Activated T-cell treated with anti-CD3 and anti-CD28 coated beads, Interleukin-2, amount 50 U/mL, for 24 hours (primary cell): ENCODE data around the gene TRIM46.
"Not testable (repeated sequence)": the region's sequence is repeated elsewhere in the genome, so short reads cannot be mapped to it uniquely, and the experiment has no call there.

Experiments used
- DNase-seq: peaks from one replicate; pipeline ENCODE4 v3.0.0-alpha.2; 2020
- H3K27ac Mint-ChIP-seq: 2 replicates; pipeline ENCODE4 v1.8.0; 2020; ENCODE audit warnings: mild to moderate bottlenecking, mixed read lengths
- H3K27me3 Mint-ChIP-seq: 2 replicates; pipeline ENCODE4 v1.8.0; 2020; ENCODE audit warnings: mixed read lengths
- H3K36me3 Mint-ChIP-seq: 2 replicates; pipeline ENCODE4 v1.8.0; 2020; ENCODE audit warnings: low read depth, mixed read lengths
- H3K4me1 Mint-ChIP-seq: 2 replicates; pipeline ENCODE4 v1.8.0; 2020; ENCODE audit warnings: low read depth, mixed read lengths
- H3K4me3 Mint-ChIP-seq: 2 replicates; pipeline ENCODE4 v1.8.0; 2020; ENCODE audit warnings: mild to moderate bottlenecking, moderate library complexity, mixed read lengths
- H3K9me3 Mint-ChIP-seq: 2 replicates; pipeline ENCODE4 v1.8.0; 2020; ENCODE audit warnings: mixed read lengths

The TRIM46 gene

GRCh38 chr1:155163785-155164184 lies 9.9 kb upstream of the TRIM46 start:
- not testable (repeated sequence) for H3K9me3 Mint-ChIP-seq, H3K27ac Mint-ChIP-seq, H3K27me3 Mint-ChIP-seq, H3K36me3 Mint-ChIP-seq, DNase-seq, H3K4me3 Mint-ChIP-seq
- peaks cover 12% of the 10 kb centered on the region for H3K4me1 Mint-ChIP-seq

GRCh38 chr1:155164625-155165024 lies 9.0 kb upstream of the TRIM46 start:
- H3K27me3 Mint-ChIP-seq, H3K9me3 Mint-ChIP-seq, DNase-seq, H3K27ac Mint-ChIP-seq, H3K4me3 Mint-ChIP-seq: not testable (repeated sequence)
- Mint-ChIP-seq H3K36me3 (peaks cover 16% of the 10 kb centered on the region), H3K4me1 (peaks cover 16% of the 10 kb centered on the region)

- DNase-seq = no peak
- peaks cover 19% of the 10 kb centered on the region for H3K4me1 Mint-ChIP-seq
- no peak overlapping the region for H3K4me3 Mint-ChIP-seq
- H3K36me3 Mint-ChIP-seq = peaks cover 25% of the 10 kb centered on the region
- H3K27ac Mint-ChIP-seq = no peak overlapping the region
- H3K27me3 Mint-ChIP-seq = no peaks in the 10 kb centered on the region
- H3K9me3 Mint-ChIP-seq = no peaks in the 10 kb centered on the region
These were observed 7.6 kb upstream of the TRIM46 start for GRCh38 chr1:155166051-155166470.

- Mint-ChIP-seq H3K4me1 (peaks cover 24% of the 10 kb centered on the region), H3K27me3 (no peaks in the 10 kb centered on the region), H3K9me3 (no peaks in the 10 kb centered on the region), H3K36me3 (peaks cover 31% of the 10 kb centered on the region), H3K27ac (no peak overlapping the region), H3K4me3 (peak overlapping the region; percentile 12)
- DNase-seq = no peak
These were observed 7.0 kb upstream of the TRIM46 start for GRCh38 chr1:155166471-155167165.

- Mint-ChIP-seq H3K27ac (peak overlapping the region; percentile 71), H3K4me1 (peaks cover 32% of the 10 kb centered on the region), H3K9me3 (no peaks in the 10 kb centered on the region), H3K36me3 (peaks cover 39% of the 10 kb centered on the region), H3K27me3 (no peaks in the 10 kb centered on the region), H3K4me3 (peak overlapping the region; percentile 53)
- DNase-seq = peak; percentile 89
These were observed 6.2 kb upstream of the TRIM46 start for GRCh38 chr1:155167166-155168104.

GRCh38 chr1:155168105-155168445 lies 5.6 kb upstream of the TRIM46 start:
- Mint-ChIP-seq H3K4me1 (peaks cover 33% of the 10 kb centered on the region), H3K36me3 (peaks cover 46% of the 10 kb centered on the region), H3K27ac (peak overlapping the region; percentile 71)
- DNase-seq, H3K4me3 Mint-ChIP-seq, H3K9me3 Mint-ChIP-seq, H3K27me3 Mint-ChIP-seq: not testable (repeated sequence)

GRCh38 chr1:155168456-155169210 lies 5.0 kb upstream of the TRIM46 start:
- peak; percentile 26 for DNase-seq
- Mint-ChIP-seq H3K9me3 (no peaks in the 10 kb centered on the region), H3K4me1 (peaks cover 39% of the 10 kb centered on the region), H3K27ac (no peak overlapping the region), H3K4me3 (no peak overlapping the region), H3K27me3 (no peaks in the 10 kb centered on the region), H3K36me3 (peaks cover 46% of the 10 kb centered on the region)

GRCh38 chr1:155169541-155169940 lies 4.1 kb upstream of the TRIM46 start:
- no peak overlapping the region for H3K4me3 Mint-ChIP-seq
- peak overlapping the region; percentile 16 for H3K27ac Mint-ChIP-seq
- no peaks in the 10 kb centered on the region for H3K27me3 Mint-ChIP-seq
- H3K36me3 Mint-ChIP-seq = peaks cover 50% of the 10 kb centered on the region
- H3K4me1 Mint-ChIP-seq = peaks cover 45% of the 10 kb centered on the region
- H3K9me3 Mint-ChIP-seq = no peaks in the 10 kb centered on the region
- peak; percentile 20 for DNase-seq

GRCh38 chr1:155170101-155170785 lies 3.4 kb upstream of the TRIM46 start:
- peak overlapping the region; percentile 54 for H3K27ac Mint-ChIP-seq
- H3K36me3 Mint-ChIP-seq = peaks cover 50% of the 10 kb centered on the region
- no peaks in the 10 kb centered on the region for H3K9me3 Mint-ChIP-seq
- H3K4me3 Mint-ChIP-seq = no peak overlapping the region
- DNase-seq = peak; percentile 5
- peaks cover 51% of the 10 kb centered on the region for H3K4me1 Mint-ChIP-seq
- no peaks in the 10 kb centered on the region for H3K27me3 Mint-ChIP-seq

- no peak overlapping the region for H3K4me3 Mint-ChIP-seq
These were observed 2.8 kb upstream of the TRIM46 start for GRCh38 chr1:155170806-155171205.

GRCh38 chr1:155171836-155172731 lies 1.6 kb upstream of the TRIM46 start:
- DNase-seq = peak; percentile 8
- Mint-ChIP-seq H3K27ac (peak overlapping the region; percentile 97), H3K9me3 (no peaks in the 10 kb centered on the region), H3K4me1 (peaks cover 65% of the 10 kb centered on the region), H3K36me3 (peaks cover 56% of the 10 kb centered on the region), H3K4me3 (peak overlapping the region; percentile 91), H3K27me3 (no peaks in the 10 kb centered on the region)

More at GRCh38 chr1:155170806-155171205, 2.8 kb upstream of the TRIM46 start:
- DNase-seq = peak; percentile 12
- peaks cover 56% of the 10 kb centered on the region for H3K4me1 Mint-ChIP-seq
- no peaks in the 10 kb centered on the region for H3K27me3 Mint-ChIP-seq
- H3K9me3 Mint-ChIP-seq = no peaks in the 10 kb centered on the region
- peaks cover 50% of the 10 kb centered on the region for H3K36me3 Mint-ChIP-seq
- H3K27ac Mint-ChIP-seq = peak overlapping the region; percentile 97

GRCh38 chr1:155172732-155173477 lies 744 bp upstream of the TRIM46 start, which contains the start of gene KRTCAP2:
TSS of gene KRTCAP2 (minus strand) at chr1:155173304. CDS start at chr1:155173224, 80 bp downstream.
- peak within 1 kb of the TSS; percentile 91 for H3K4me3 Mint-ChIP-seq
- peak within 1 kb of the TSS; percentile 97 for H3K27ac Mint-ChIP-seq
- peaks cover 64% of the 10 kb centered on the region for H3K36me3 Mint-ChIP-seq
- H3K9me3 Mint-ChIP-seq = no peaks in the 10 kb centered on the region
- DNase-seq = peak; percentile 95
- peaks cover 58% of the 10 kb centered on the region for H3K4me1 Mint-ChIP-seq
- no peaks in the 10 kb centered on the region for H3K27me3 Mint-ChIP-seq
